Upper lobe of left lung (tissue), 6 donors: ENCODE results near the gene RCN2. TPM values are rescaled to one million over a fixed set of nuclear protein-coding genes. Genes with fewer than 3 reads are reported as not detected.

ENCODE experiments used
- ATAC-seq, 2 donors: fragments of 200-7000 bp; cut with Tn5 transposase; one replicate each; pipeline ENCODE4 v1.9.1; 2022; ENCODE audit warnings: mild to moderate bottlenecking in 2 of 2, moderate library complexity in 2 of 2; ENCODE audit not compliant: low FRiP score in 2 of 2
- DNase-seq, 2 donors: peaks; one replicate each; pipeline ENCODE4 v3.0.0-alpha.2; 2019 to 2020
- H3K27ac ChIP-seq, 4 donors: fragments of 200-600 bp; sonication (generic); one replicate each; pipeline ENCODE4 v1.5.1; 2016 to 2019
- H3K27me3 ChIP-seq, 4 donors: fragments of 200-600 bp; sonication (generic); one replicate each; pipeline ENCODE4 v1.5.1; 2017 to 2019
- H3K36me3 ChIP-seq, 4 donors: fragments of 200-600 bp; sonication (generic); one replicate each; pipeline ENCODE4 v1.5.1; 2016 to 2019
- H3K4me1 ChIP-seq, 4 donors: fragments of 200-600 bp; sonication (generic); one replicate each; pipeline ENCODE4 v1.5.1; 2018 to 2019
- H3K4me3 ChIP-seq, 4 donors: fragments of 200-600 bp; sonication (generic); one replicate each; pipeline ENCODE4 v1.5.1; 2017 to 2019; ENCODE audit warnings: mild to moderate bottlenecking in 2 of 4, moderate library complexity in 1 of 4
- H3K9me3 ChIP-seq, 4 donors: fragments of 200-600 bp; sonication (generic); one replicate each; pipeline ENCODE4 v1.5.1; 2018 to 2019
- CTCF ChIP-seq, 6 experiments: fragments of 450-650 bp in 4 of 6; fragments of 200-600 bp in 2 of 6; sonication (generic) in 2 of 6; IDR thresholded peaks; one replicate each; pipeline ENCODE4 v1.5.1; 2016 to 2019; ENCODE audit warnings: antibody characterized with exemption in 6 of 6
- EP300 ChIP-seq, 4 donors: sonication (generic); formaldehyde crosslinking; IDR thresholded peaks; one replicate each; pipeline ENCODE4 v1.5.1; 2017; ENCODE audit warnings: antibody characterized with exemption in 4 of 4, control low read depth in 2 of 4
- POLR2A ChIP-seq, 4 donors: fragments of 450-650 bp; IDR thresholded peaks; one replicate each; pipeline ENCODE4 v1.5.1; 2016 to 2017; ENCODE audit warnings: antibody characterized with exemption in 4 of 4, mild to moderate bottlenecking in 2 of 4
- POLR2AphosphoS5 ChIP-seq, 2 donors: sonication (generic); formaldehyde crosslinking; IDR thresholded peaks; one replicate each; pipeline ENCODE4 v1.5.1; 2017; ENCODE audit warnings: antibody characterized with exemption in 2 of 2
- WGBS, 2 donors: methylation state at CpG; one replicate each; pipeline ENCODE4 v1.1.5; 2017 to 2018; 5-methylcytosine and 5-hydroxymethylcytosine counted together
- total RNA-seq, 6 donors: library from RNA; depleted of rRNA in 4 of 6; stranded (reverse); fragments of >200 nt in 4 of 6; gene quantifications; one replicate each; pipeline versions ENCODE4 v1.1.0 to v1.2.1, GENCODE V29; 2016 to 2021
- donor health status: DM: no; HTN: no; CAD: no; lungs with moderate emphysema.
- donor health status: DM: no; HTN: yes; CAD: no; lungs with severe emphysema.

Gene RCN2
- total RNA-seq, 6 donors from 2014 or later: 17.8 to 43.9 (median 32.7) TPM

- Histone ChIP-seq H3K27me3 (no peaks in the 10 kb centered on the region), H3K36me3 (no peaks in the 10 kb centered on the region), H3K9me3 (no peaks in the 10 kb centered on the region), H3K4me1 (peaks cover 0 to 4% (median 0%) of the 10 kb centered on the region in 4 donors), H3K27ac (no peak overlapping the region), H3K4me3 (no peak overlapping the region)
- ATAC-seq (no peak), DNase-seq (no peak)
- 89 to 93% methylated on average over 4 to 7 of the region's 7 CpGs for WGBS, 2 donors
- no peak for TF ChIP-seq POLR2AphosphoS5 (IDR thresholded peaks at IDR 0.05)
- no peak for TF ChIP-seq EP300 (IDR thresholded peaks at IDR 0.05)
- no peak for TF ChIP-seq CTCF (IDR thresholded peaks at IDR 0.05)
- no peak for TF ChIP-seq POLR2A (IDR thresholded peaks at IDR 0.05)
Measured at GRCh38 chr15:76979996-76980520, 48.5 kb downstream of the RCN2 start.

- Histone ChIP-seq H3K9me3 (no peaks in the 10 kb centered on the region), H3K27me3 (no peaks in the 10 kb centered on the region), H3K4me3 (no peak overlapping the region), H3K36me3 (no peaks in the 10 kb centered on the region), H3K4me1 (peaks cover 0 to 4% (median 0%) of the 10 kb centered on the region in 4 donors), H3K27ac (no peak overlapping the region)
- ATAC-seq (no peak), DNase-seq (no peak)
- TF ChIP-seq EP300 (IDR thresholded peaks at IDR 0.05): no peak
- no peak for TF ChIP-seq POLR2A (IDR thresholded peaks at IDR 0.05)
- TF ChIP-seq POLR2AphosphoS5 (IDR thresholded peaks at IDR 0.05): no peak
- TF ChIP-seq CTCF (IDR thresholded peaks at IDR 0.05): no peak
- WGBS, 2 donors: 83 to 88% methylated on average over 9 of the region's 9 CpGs
Measured at GRCh38 chr15:76982356-76982755, 50.8 kb downstream of the RCN2 start.

- H3K36me3 ChIP-seq: no peaks in the 10 kb centered on the region
- no peaks in the 10 kb centered on the region for H3K9me3 ChIP-seq
- DNase-seq (no peak), ATAC-seq (no peak)
- peaks cover 0 to 4% (median 0%) of the 10 kb centered on the region in 4 donors for H3K4me1 ChIP-seq
- 77 to 79% methylated on average over 6 of the region's 6 CpGs for WGBS, 2 donors
- peak overlapping the region in 1 of 4 donors; percentile 30 for H3K27ac ChIP-seq
- no peak overlapping the region for H3K4me3 ChIP-seq
- TF ChIP-seq POLR2AphosphoS5 (IDR thresholded peaks at IDR 0.05) (no peak), EP300 (IDR thresholded peaks at IDR 0.05) (no peak), POLR2A (IDR thresholded peaks at IDR 0.05) (no peak), CTCF (IDR thresholded peaks at IDR 0.05) (no peak)
- no peaks in the 10 kb centered on the region for H3K27me3 ChIP-seq
Measured at GRCh38 chr15:76982756-76983155, 51.2 kb downstream of the RCN2 start.

- peak overlapping the region; percentile 34 to 67 (median 53) for H3K27ac ChIP-seq
- H3K4me1 ChIP-seq: peaks cover under 1 to 14% (median 6%) of the 10 kb centered on the region in 4 donors
- no peaks in the 10 kb centered on the region for H3K36me3 ChIP-seq
- DNase-seq (no peak), ATAC-seq (peak; percentile 44 to 69)
- no peaks in the 10 kb centered on the region for H3K9me3 ChIP-seq
- 54 to 72% methylated on average over 4 of the region's 4 CpGs for WGBS, 2 donors
- TF ChIP-seq EP300 (IDR thresholded peaks at IDR 0.05): no peak
- no peak for TF ChIP-seq POLR2A (IDR thresholded peaks at IDR 0.05)
- TF ChIP-seq CTCF (IDR thresholded peaks at IDR 0.05): no peak
- TF ChIP-seq POLR2AphosphoS5 (IDR thresholded peaks at IDR 0.05): no peak
- no peak overlapping the region for H3K4me3 ChIP-seq
- no peaks in the 10 kb centered on the region for H3K27me3 ChIP-seq
Measured at GRCh38 chr15:76983590-76984375, 52.2 kb downstream of the RCN2 start.
